ENCODE measurements around the gene LAMTOR3. TPM values are rescaled to one million over a fixed set of nuclear protein-coding genes. Genes with fewer than 3 reads are reported as not detected.
A peak's percentile ranks its signal among the peaks of the same experiment; 100 is the strongest.

The LAMTOR3 gene
- total and polyA plus RNA-seq, 10 of the 15 experiments (the other 5 are each of a cell fraction or from before 2014, with no cell fraction given) = 30.1 to 120 (median 65.5) TPM

DNA sequence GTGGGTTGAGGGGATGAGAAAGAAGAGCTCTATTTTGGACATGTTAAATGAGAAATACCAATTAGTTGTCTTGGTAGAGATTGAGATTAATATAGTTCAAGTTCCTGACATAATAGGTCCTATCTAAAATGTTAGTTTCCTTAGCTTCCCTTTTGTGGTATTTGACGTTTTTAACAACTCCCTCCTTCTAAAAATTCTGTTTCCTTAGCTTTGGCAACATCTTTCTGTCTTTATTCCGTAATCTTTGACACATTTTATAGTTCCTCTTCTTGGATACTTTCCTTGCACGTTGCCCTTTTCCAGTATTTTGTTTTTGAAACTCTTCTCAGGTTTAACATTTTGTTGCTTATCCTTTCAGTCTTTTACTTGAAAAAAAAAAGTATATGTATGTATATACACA lies 36.9 kb downstream of the LAMTOR3 start (continued):
- TF ChIP-seq BCLAF1 (IDR thresholded peaks at IDR 0.05) = no peak
- no peak for TF ChIP-seq HDGF (IDR thresholded peaks at IDR 0.05)

- no peak overlapping the region for H3K4me3 ChIP-seq
Observed at GRCh38 chr4:99856166-99856565, 38.1 kb downstream of the LAMTOR3 start.

More at GRCh38 chr4:99856166-99856565, 38.1 kb downstream of the LAMTOR3 start:
- Histone ChIP-seq H3K36me3 (ENCODE audit: control insufficient read depth in 2 of 2, insufficient read depth in 2 of 2, low read length in 1 of 2) (peaks cover 4 to 14% of the 10 kb centered on the region in 2 experiments), H3K4me2 (ENCODE audit: control insufficient read depth, insufficient read depth) (0 out of 2 replicates have a peak overlapping the region, but pooled peaks have one; percentile 17), H3K27ac (ENCODE audit: control insufficient read depth, insufficient read depth) (peak overlapping the region; percentile 58), H4K20me1 (ENCODE audit: control insufficient read depth, insufficient read depth) (no peaks in the 10 kb centered on the region), H3K4me1 (ENCODE audit: control insufficient read depth, insufficient read depth, low read length) (peaks cover 42% of the 10 kb centered on the region), H3K79me2 (ENCODE audit: control insufficient read depth, insufficient read depth, low read length) (no peaks in the 10 kb centered on the region; the same call in 1 of the 2 replicates), H2AFZ (ENCODE audit: control insufficient read depth, low read depth, low read length) (no peak overlapping the region), H3K9me3 (replicated peaks; ENCODE audit: control insufficient read depth, insufficient read depth, low read length) (no peaks in the 10 kb centered on the region; the same call in 2 of the 3 replicates), H3K27me3 (replicated peaks in 1 of 2; ENCODE audit: control insufficient read depth in 2 of 2, insufficient read depth in 2 of 2, low read length in 1 of 2) (no peaks in the 10 kb centered on the region), H3K9ac (ENCODE audit: control insufficient read depth, insufficient read depth, low read length) (no peak overlapping the region)
- ATAC-seq = no peak
- no peak for DNase-seq (ENCODE audit: low read depth, low spot score)
- in situ Hi-C loops (cut with MboI) (no loop called here), intact Hi-C loops (cut with micrococcal nuclease; ENCODE audit: unreplicated experiment) (no loop called here)
- ChIA-PET SMC1A (ENCODE audit: uncharacterized antibody, unreplicated experiment) (interaction anchor here (0.8 to 8.4 kb wide), 11 partner anchors 9 to 242 kb away, joined by 3 to 55 read pairs (median 6); partner anchors contain the start of gene DAPP1), POLR2A (interaction anchor here (1.1 to 2.7 kb wide), 3 partner anchors 35 to 43 kb away, joined by 3 to 11 read pairs (median 4); no protein-coding TSS in a partner anchor), RAD21 (ENCODE audit: unreplicated experiment) (interaction anchor here (0.8 to 7.4 kb wide), 6 partner anchors 35 to 92 kb away, joined by 3 to 43 read pairs (median 6); partner anchors contain the start of genes DAPP1 and LAMTOR3), CTCF (interaction anchor here (1.2 to 2.9 kb wide), 9 partner anchors 27 to 93 kb away, joined by 3 to 14 read pairs (median 4); partner anchors contain the start of gene DAPP1)
- no peak for FAIRE-seq
- WGBS (ENCODE audit: insufficient coverage, insufficient replicate concordance, low lambda C conversion rate, missing lambda C conversion rate) = 71% methylated on average over 1 of the region's 1 CpG
- TF ChIP-seq, protein P1, sequence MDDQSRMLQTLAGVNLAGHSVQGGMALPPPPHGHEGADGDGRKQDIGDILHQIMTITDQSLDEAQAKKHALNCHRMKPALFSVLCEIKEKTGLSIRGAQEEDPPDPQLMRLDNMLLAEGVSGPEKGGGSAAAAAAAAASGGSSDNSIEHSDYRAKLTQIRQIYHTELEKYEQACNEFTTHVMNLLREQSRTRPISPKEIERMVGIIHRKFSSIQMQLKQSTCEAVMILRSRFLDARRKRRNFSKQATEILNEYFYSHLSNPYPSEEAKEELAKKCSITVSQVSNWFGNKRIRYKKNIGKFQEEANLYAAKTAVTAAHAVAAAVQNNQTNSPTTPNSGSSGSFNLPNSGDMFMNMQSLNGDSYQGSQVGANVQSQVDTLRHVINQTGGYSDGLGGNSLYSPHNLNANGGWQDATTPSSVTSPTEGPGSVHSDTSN (IDR thresholded peaks at IDR 0.05; ENCODE audit: insufficient replicate concordance, low read depth, low read length) = no peak
- TF ChIP-seq NFIC (IDR thresholded peaks at IDR 0.05; ENCODE audit: low read depth, low read length) = 0 out of 2 replicates have a peak, but pooled peaks have one; percentile 7
- BruUV-seq (replicated peaks) = no TSS peak

All from GM12878 (cell line).